ENCODE measurements around the gene SUGCT.

SUGCT gene

DNA sequence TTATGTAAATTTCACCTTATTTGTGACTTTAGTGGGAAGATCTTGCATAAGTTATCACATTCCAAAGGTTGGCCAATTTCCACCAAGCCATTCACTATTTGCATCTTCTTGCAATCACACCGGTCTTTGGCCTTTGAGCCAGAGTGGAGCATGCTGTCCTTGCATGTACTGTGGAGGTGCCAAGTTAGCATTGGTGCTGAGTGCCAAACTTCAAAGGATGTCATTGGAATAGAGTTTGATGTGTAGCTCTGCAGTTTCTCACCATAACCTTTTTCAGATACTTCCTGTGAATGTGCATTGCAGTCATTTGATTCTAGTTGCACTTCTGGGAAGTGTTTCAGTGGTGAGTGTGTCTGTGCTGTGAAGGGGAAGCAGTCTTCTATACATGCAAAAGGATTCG, 620.6 kb downstream of the SUGCT start:
- H3K4me3 ChIP-seq (ENCODE audit: low read length): no peak overlapping the region
- no peak for TF ChIP-seq CTCF (conservative IDR thresholded peaks at IDR 0.05; ENCODE audit: low read depth, low read length)
- no peak for DNase-seq (ENCODE audit: low read depth)

GRCh38 chr7:40757109-40757508, 622.3 kb downstream of the SUGCT start:
- no peak overlapping the region for H3K4me3 ChIP-seq (ENCODE audit: low read length)
- DNase-seq (ENCODE audit: low read depth): no peak
- TF ChIP-seq CTCF (conservative IDR thresholded peaks at IDR 0.05; ENCODE audit: low read depth, low read length): no peak

DNA sequence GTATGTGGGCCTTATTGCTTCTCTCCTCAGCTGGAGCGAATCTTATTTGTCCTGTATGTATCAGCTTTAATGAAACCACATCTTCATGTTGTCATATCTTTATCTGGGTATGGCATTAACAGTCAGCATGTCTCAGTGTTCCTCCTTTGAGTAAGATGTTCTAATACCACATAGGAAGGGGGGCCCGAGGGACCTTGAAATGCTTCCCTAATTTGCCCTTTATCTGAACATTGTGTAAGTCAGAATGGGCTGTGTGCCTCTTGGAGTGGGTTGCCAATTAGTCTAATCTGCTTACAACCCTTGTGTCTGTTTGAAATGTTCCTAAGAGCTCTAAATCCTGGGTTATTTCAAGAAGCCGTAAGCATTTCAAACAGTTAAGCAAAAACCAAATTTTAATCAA, 623.8 kb downstream of the SUGCT start:
- no peak for TF ChIP-seq CTCF (conservative IDR thresholded peaks at IDR 0.05; ENCODE audit: low read depth, low read length)
- no peak for DNase-seq (ENCODE audit: low read depth)
- H3K4me3 ChIP-seq (ENCODE audit: low read length): no peak overlapping the region

GRCh38 chr7:40760293-40760964, 625.6 kb downstream of the SUGCT start:
- H3K4me3 ChIP-seq (ENCODE audit: low read length): no peak overlapping the region
- DNase-seq (ENCODE audit: low read depth): no peak
- TF ChIP-seq CTCF (conservative IDR thresholded peaks at IDR 0.05; ENCODE audit: low read depth, low read length): no peak

- no peak overlapping the region for H3K4me3 ChIP-seq (ENCODE audit: low read length)
- DNase-seq (ENCODE audit: low read depth): no peak
- no peak for TF ChIP-seq CTCF (conservative IDR thresholded peaks at IDR 0.05; ENCODE audit: low read depth, low read length)
Observed at GRCh38 chr7:40760987-40761386, 626.2 kb downstream of the SUGCT start.

DNA sequence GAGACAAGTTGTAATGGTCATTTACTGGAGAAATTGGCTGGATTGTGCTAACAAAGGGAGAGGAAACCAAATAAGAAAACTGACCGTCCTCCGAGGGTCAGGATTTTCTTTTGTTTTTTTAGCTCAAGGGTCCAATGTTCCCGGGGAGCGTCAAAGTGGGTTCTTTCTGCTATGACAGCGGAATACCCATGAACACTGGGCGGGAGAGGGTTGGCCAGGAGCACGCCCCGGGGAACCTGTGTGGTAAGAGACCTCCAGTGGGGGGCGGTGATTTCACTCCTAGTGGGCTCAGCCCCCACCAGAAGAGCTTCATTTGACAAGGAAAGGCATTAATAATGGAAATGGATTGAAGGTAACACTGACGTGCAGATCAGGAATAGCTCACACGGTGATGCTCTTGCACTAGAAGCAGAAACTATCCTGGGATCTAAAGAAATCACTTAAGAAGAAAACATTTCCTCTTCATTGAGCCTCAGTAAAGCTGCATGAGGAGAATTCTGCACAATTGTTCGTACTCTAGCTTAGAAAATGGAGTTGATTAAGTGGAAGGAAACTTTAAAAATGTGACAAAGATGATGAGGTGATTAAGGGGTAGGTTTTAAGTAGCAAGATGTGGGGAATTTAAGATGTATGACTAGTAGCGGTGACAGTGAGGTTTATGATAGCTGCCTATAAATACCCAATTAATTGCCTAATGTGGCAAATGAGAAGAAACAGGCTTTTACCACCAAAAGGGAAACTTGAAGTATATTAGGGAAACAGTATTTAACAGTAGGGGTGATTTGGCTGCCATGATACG, 627.2 kb downstream of the SUGCT start:
- TF ChIP-seq CTCF (conservative IDR thresholded peaks at IDR 0.05; ENCODE audit: low read depth, low read length): peak; percentile 37
- H3K4me3 ChIP-seq (ENCODE audit: low read length): no peak overlapping the region
- DNase-seq (ENCODE audit: low read depth): no peak

Measured in retinal pigment epithelial cell (primary cell).